NB4 (cell line): ENCODE measurements around the gene GBP6.

Source experiments
- CTCF ChIP-seq: IDR thresholded peaks from one replicate; pipeline ENCODE4 v1.5.1; 2012; ENCODE audit warnings: low read depth, low read length
- MYC ChIP-seq: IDR thresholded peaks from 2 replicates; pipeline ENCODE4 v1.6.1; 2011; ENCODE audit warnings: low read depth, low read length
- POLR2A ChIP-seq: IDR thresholded peaks from 2 replicates; pipeline ENCODE4 v1.6.1; 2011; ENCODE audit warnings: mild to moderate bottlenecking; ENCODE audit not compliant: insufficient read length; ENCODE audit errors: extremely low read depth

GRCh38 chr1:89394851-89395250 is 31.0 kb downstream of the GBP6 start:
- TF ChIP-seq POLR2A (no peak), CTCF (no peak), MYC (no peak)
